Activated CD8-positive, alpha-beta T cell treated with anti-CD3 and anti-CD28 coated beads for 36 hours (primary cell): ENCODE data around the gene VANGL2. TPM values are rescaled to one million over a fixed set of nuclear protein-coding genes. Genes with fewer than 3 reads are reported as not detected.
A peak's percentile ranks its signal among the peaks of the same experiment; 100 is the strongest.
"Not testable (repeated sequence)": the region's sequence is repeated elsewhere in the genome, so short reads cannot be mapped to it uniquely, and the experiment has no call there.

Experiments used
- ATAC-seq: fragments of 200-7000 bp; cut with Tn5 transposase; one replicate; pipeline ENCODE4 v1.10.0; 2021; ENCODE audit warnings: mild to moderate bottlenecking, moderate library complexity
- CTCF ChIA-PET: fragments of 350-600 bp; sonication (Branson Sonifier 250); formaldehyde crosslinking; loops from one replicate; lab custom pipeline; 2021; ENCODE audit warnings: antibody characterized with exemption; lab: Charles Lee
- POLR2A ChIA-PET: fragments of 350-600 bp; sonication (Branson Sonifier 250); formaldehyde crosslinking; loops from one replicate; lab custom pipeline; 2021; ENCODE audit warnings: antibody characterized with exemption; lab: Charles Lee
- DNase-seq: peaks from one replicate; pipeline ENCODE4 v3.0.0-alpha.2; 2020
- H3K27ac Mint-ChIP-seq: one replicate; pipeline ENCODE4 v1.8.0; 2021; ENCODE audit warnings: mild to moderate bottlenecking, mixed read lengths
- H3K27me3 Mint-ChIP-seq: one replicate; pipeline ENCODE4 v1.8.0; 2021; ENCODE audit warnings: mixed read lengths
- H3K36me3 Mint-ChIP-seq: one replicate; pipeline ENCODE4 v1.8.0; 2021; ENCODE audit warnings: low read depth, mixed read lengths
- H3K4me1 Mint-ChIP-seq: one replicate; pipeline ENCODE4 v1.8.0; 2021; ENCODE audit warnings: low read depth, mixed read lengths
- H3K4me3 Mint-ChIP-seq: one replicate; pipeline ENCODE4 v1.8.0; 2021; ENCODE audit warnings: mild to moderate bottlenecking, moderate library complexity, mixed read lengths
- H3K9me3 Mint-ChIP-seq: one replicate; pipeline ENCODE4 v1.8.0; 2021; ENCODE audit warnings: mixed read lengths
- intact Hi-C: fragments of 100-400 bp; cut with micrococcal nuclease; formaldehyde crosslinking; loops from one replicate; pipeline ENCODE4 v1.10.0; 2022
- total RNA-seq, 2 experiments: library from RNA; stranded (reverse); gene quantifications; one replicate each; pipeline ENCODE4 v1.2.3, GENCODE V29; 2021
- TF ChIP-seq, protein P1 (sequence below): fragments of 200-600 bp; IDR thresholded peaks from one replicate; pipeline ENCODE4 v1.8.0; 2022; ENCODE audit warnings: antibody characterized with exemption, mild to moderate bottlenecking

VANGL2 gene
- total RNA-seq, 2 experiments from 2014 or later, result 0.16 to 0.40 TPM

DNA sequence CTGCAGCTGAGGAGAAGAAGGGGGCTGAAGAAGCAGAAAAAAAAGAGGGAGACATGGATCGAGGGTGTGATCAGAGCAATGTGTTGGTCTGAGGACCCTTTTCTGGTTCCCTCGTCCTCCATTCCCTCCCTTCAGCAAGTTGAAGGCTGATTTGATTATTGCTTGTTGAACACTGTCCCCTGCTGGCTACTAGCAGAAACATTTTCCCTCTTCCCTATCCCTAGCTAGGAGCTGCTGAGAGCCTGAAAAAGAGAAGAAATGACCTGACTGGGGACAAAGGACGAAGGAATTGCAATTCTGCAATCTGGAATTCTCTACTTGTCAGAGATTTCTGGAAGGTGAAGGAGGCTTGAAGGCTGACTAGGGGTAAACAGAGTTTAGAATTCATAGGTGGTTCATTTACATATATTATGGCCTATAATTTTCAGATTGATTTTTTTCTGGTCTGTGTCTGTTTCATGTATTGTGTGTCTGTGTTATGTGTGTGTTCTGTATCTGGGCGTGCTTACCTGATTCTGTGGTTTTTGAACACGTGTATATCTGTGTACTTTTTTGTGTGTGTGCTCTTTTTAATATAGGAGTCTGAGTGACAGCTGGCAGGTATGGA lies 23.7 kb upstream of the VANGL2 start:
- intact Hi-C loops, result loop anchor here (10.0 kb wide), 1 partner anchor 182 kb away; the partner anchor contains the start of gene CASQ1
- peaks cover 11% of the 10 kb centered on the region for H3K4me1 Mint-ChIP-seq
- peak; percentile 85 for ATAC-seq
- ChIA-PET POLR2A (interaction anchor here (1.0 to 1.5 kb wide), 5 partner anchors 9 to 234 kb away, joined by 3 to 4 read pairs (median 3); partner anchors contain the start of gene NHLH1), CTCF (interaction anchor here (0.6 to 8.5 kb wide), 50 partner anchors 10 to 331 kb away, joined by 3 to 87 read pairs (median 4); partner anchors contain the start of genes CASQ1, CD84, IGSF8 and NHLH1)
- TF ChIP-seq, protein P1, sequence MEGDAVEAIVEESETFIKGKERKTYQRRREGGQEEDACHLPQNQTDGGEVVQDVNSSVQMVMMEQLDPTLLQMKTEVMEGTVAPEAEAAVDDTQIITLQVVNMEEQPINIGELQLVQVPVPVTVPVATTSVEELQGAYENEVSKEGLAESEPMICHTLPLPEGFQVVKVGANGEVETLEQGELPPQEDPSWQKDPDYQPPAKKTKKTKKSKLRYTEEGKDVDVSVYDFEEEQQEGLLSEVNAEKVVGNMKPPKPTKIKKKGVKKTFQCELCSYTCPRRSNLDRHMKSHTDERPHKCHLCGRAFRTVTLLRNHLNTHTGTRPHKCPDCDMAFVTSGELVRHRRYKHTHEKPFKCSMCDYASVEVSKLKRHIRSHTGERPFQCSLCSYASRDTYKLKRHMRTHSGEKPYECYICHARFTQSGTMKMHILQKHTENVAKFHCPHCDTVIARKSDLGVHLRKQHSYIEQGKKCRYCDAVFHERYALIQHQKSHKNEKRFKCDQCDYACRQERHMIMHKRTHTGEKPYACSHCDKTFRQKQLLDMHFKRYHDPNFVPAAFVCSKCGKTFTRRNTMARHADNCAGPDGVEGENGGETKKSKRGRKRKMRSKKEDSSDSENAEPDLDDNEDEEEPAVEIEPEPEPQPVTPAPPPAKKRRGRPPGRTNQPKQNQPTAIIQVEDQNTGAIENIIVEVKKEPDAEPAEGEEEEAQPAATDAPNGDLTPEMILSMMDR, result peak; percentile 95
- peak; percentile 41 for DNase-seq
- no peak overlapping the region for H3K4me3 Mint-ChIP-seq
- no peaks in the 10 kb centered on the region for H3K27me3 Mint-ChIP-seq
- no peak overlapping the region for H3K27ac Mint-ChIP-seq
- H3K36me3 Mint-ChIP-seq, result no peaks in the 10 kb centered on the region
- H3K9me3 Mint-ChIP-seq, result no peaks in the 10 kb centered on the region

DNA sequence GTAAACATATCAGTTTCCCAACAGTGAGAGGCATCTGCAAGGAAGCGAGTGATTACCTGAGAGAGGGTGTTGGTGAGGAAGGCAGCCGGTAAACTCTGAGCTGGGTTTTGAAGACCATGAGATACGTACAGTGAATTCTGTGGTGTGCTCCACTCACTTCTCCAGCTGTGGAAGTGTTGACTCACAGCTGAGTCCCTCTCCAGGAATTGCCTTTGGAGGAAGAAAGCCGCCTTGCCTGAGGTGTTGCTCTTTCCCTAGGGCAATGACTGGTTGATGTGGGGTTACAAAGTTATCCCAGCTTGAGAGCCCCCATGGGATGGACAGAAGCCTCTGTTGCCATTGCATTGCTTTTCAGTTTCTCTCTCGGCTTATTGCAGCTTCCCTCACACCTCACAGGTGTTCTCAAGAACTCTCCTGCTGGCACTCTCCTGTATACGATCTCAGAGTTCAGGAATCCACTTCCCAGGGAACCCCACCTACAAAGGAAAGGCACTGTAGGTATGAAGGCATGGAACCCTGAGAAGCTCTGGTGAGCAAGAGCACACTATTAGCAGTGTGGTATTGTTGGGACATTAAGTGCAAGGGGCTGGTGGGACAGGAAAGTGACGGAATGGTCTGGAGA lies 22.7 kb upstream of the VANGL2 start:
- no peaks in the 10 kb centered on the region for H3K27me3 Mint-ChIP-seq
- intact Hi-C loops, result loop anchor here (10.0 kb wide), 1 partner anchor 183 kb away; the partner anchor contains the start of gene CASQ1
- TF ChIP-seq, protein P1, result no peak
- H3K36me3 Mint-ChIP-seq, result no peaks in the 10 kb centered on the region
- no peak for DNase-seq
- CTCF ChIA-PET, result interaction anchor here (0.8 to 8.5 kb wide), 27 partner anchors 13 to 332 kb away, joined by 3 to 87 read pairs (median 4); partner anchors contain the start of genes CASQ1 and NHLH1
- peaks cover 11% of the 10 kb centered on the region for H3K4me1 Mint-ChIP-seq
- no peak overlapping the region for H3K4me3 Mint-ChIP-seq
- no peak overlapping the region for H3K27ac Mint-ChIP-seq
- POLR2A ChIA-PET, result interaction anchor here (0.9 kb wide), 1 partner anchor 33 kb away, joined by 4 read pairs; no protein-coding TSS in a partner anchor
- H3K9me3 Mint-ChIP-seq, result no peaks in the 10 kb centered on the region
- no peak for ATAC-seq

DNA sequence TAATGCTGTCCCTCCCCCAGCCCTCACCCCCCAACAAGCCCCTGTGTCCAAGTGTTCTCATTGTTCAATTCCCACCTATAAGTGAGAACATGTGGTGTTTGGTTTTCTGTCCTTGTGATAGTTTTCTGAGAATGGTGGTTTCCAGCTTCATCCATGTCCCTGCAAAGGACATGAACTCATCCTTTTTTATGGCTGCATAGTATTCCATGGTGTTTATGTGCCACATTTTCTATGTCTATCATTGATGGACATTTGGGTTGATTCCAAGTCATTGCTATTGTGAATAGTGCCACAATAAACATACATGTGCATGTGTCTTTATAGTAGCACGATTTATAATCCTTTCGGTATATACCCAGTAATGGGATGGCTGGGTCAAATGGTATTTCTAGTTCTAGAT lies 15.6 kb upstream of the VANGL2 start:
- H3K27me3 Mint-ChIP-seq, intact Hi-C loops, H3K27ac Mint-ChIP-seq, H3K9me3 Mint-ChIP-seq, H3K36me3 Mint-ChIP-seq, DNase-seq, H3K4me3 Mint-ChIP-seq, CTCF ChIA-PET, H3K4me1 Mint-ChIP-seq, POLR2A ChIA-PET, ATAC-seq: not testable (repeated sequence)

DNA sequence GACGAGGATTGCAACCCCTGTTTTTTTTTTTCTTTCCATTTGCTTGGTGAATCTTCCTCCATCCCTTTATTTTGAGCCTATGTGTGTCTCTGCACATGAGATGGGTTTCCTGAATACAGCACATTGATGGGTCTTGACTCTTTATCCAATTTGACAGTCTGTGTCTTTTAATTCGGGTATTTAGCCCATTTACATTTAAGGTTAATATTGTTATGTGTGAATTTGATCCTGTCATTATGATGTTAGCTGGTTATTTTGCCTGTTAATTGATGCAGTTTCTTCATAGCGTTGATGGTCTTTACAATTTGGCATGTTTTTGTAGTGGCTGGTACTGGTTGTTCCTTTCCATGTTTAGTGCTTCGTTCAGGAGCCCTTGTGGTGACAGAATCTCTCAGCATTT lies 12.0 kb upstream of the VANGL2 start:
- H3K27ac Mint-ChIP-seq, H3K36me3 Mint-ChIP-seq, ATAC-seq, H3K4me3 Mint-ChIP-seq, H3K27me3 Mint-ChIP-seq, H3K9me3 Mint-ChIP-seq, CTCF ChIA-PET, H3K4me1 Mint-ChIP-seq, DNase-seq, POLR2A ChIA-PET, intact Hi-C loops: not testable (repeated sequence)

DNA sequence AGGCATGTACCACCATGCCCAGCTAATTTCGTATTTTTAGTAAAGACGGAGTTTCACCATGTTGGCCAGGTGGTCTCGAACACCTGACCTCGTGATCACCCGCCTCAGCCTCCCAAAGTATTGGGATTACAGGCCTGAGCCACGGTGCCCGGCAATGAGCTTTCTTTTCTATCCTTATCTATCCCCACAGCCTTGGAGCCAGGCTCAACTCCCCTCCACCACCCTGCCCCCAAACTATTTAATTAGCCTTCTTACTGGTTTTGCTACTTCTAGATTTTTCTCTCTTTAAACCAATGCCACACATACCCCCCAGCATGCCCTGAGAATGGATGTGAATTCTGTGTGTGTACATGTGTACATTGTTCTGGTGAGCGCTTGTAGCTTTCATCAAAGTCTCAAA lies 5.7 kb upstream of the VANGL2 start:
- Mint-ChIP-seq H3K4me3 (no peak overlapping the region), H3K27me3 (peaks cover 4% of the 10 kb centered on the region), H3K4me1 (no peaks in the 10 kb centered on the region), H3K27ac (no peak overlapping the region), H3K36me3 (no peaks in the 10 kb centered on the region), H3K9me3 (no peaks in the 10 kb centered on the region)
- ChIA-PET POLR2A (interaction anchor here (0.6 to 0.8 kb wide), 2 partner anchors 15 to 16 kb away, joined by 3 read pairs; no protein-coding TSS in a partner anchor), CTCF (interaction anchor here (1.9 to 2.2 kb wide), 2 partner anchors 18 to 103 kb away, joined by 6 to 10 read pairs; no protein-coding TSS in a partner anchor)
- no peak for DNase-seq
- intact Hi-C loops, result no loop called here
- TF ChIP-seq, protein P1, result no peak
- no peak for ATAC-seq
